ENCODE measurements around the gene COX4I1. TPM values are rescaled to one million over a fixed set of nuclear protein-coding genes. Genes with fewer than 3 reads are reported as not detected.

The COX4I1 gene
- total RNA-seq, 1 experiment from 2014 or later, result 839 TPM

DNA sequence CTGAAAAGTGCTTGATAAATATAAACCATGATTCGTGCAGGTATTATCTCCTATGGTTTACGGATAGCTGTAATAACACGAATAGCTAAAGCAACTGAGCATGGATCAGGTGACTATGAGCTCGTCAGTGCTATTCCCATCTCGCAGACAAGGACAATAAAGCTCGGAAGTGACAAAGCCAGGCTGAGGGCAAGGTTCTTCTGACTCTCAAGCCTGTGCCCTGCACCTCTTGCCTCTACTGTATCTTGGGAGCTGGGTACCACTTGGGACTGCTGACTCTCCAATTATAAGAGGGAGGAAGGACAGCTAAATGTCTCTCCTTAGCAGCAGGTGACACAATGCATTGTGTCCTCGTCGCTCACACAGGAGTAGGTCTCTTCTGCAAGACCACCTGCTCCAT is 49.9 kb downstream of the COX4I1 start:
- no peak for DNase-seq (ENCODE audit: low read depth, low spot score)
- intact Hi-C loops (cut with micrococcal nuclease), result no loop called here
- no TSS peak for BruUV-seq (replicated peaks)
- no peaks in the 10 kb centered on the region for H3K9me3 ChIP-seq (ENCODE audit: control insufficient read depth in 1 of 2, insufficient read depth in 1 of 2, low read depth in 1 of 2, low read length in 2 of 2)
- ChIA-PET RAD21 (ENCODE audit: low non-redundant PET in 1 of 2, low total read pairs in 2 of 2, uncharacterized antibody in 2 of 2, unreplicated experiment in 2 of 2) (no interaction called here), CTCF (interaction anchor here (1.1 kb wide), 1 partner anchor 28 kb away, joined by 4 read pairs; no protein-coding TSS in a partner anchor), POLR2A (no interaction called here)
- no peak overlapping the region for H3K9ac ChIP-seq (ENCODE audit: low read length)
- H3K79me2 ChIP-seq (ENCODE audit: insufficient read depth, low read length), result no peaks in the 10 kb centered on the region
- H3K9me2 ChIP-seq (ENCODE audit: insufficient read depth), result no peaks in the 10 kb centered on the region
- H3K27me3 ChIP-seq (ENCODE audit: insufficient read depth, low read length), result 0 out of 2 replicates have a peak, but pooled peaks cover 15% of the 10 kb centered on the region
- no peak overlapping the region for H3K27ac ChIP-seq (ENCODE audit: low read depth, low read length)
- no peaks in the 10 kb centered on the region for H3K4me1 ChIP-seq (ENCODE audit: control insufficient read depth in 1 of 2, insufficient read depth in 2 of 2, low read length in 2 of 2)
- no peak for ATAC-seq
- no peak overlapping the region for H3K4me3 ChIP-seq (replicated peaks in 1 of 2; ENCODE audit: low read depth in 1 of 2, low read length in 2 of 2)
- H4K20me1 ChIP-seq (ENCODE audit: insufficient read depth), result no peaks in the 10 kb centered on the region
- no peak overlapping the region for H3K4me2 ChIP-seq (ENCODE audit: low read length)
- no peak for TF ChIP-seq EZH2phosphoT487 (IDR thresholded peaks at IDR 0.05; ENCODE audit: borderline replicate concordance)
- TF ChIP-seq JUND (IDR thresholded peaks at IDR 0.05), result no peak
- TF ChIP-seq, protein P1, sequence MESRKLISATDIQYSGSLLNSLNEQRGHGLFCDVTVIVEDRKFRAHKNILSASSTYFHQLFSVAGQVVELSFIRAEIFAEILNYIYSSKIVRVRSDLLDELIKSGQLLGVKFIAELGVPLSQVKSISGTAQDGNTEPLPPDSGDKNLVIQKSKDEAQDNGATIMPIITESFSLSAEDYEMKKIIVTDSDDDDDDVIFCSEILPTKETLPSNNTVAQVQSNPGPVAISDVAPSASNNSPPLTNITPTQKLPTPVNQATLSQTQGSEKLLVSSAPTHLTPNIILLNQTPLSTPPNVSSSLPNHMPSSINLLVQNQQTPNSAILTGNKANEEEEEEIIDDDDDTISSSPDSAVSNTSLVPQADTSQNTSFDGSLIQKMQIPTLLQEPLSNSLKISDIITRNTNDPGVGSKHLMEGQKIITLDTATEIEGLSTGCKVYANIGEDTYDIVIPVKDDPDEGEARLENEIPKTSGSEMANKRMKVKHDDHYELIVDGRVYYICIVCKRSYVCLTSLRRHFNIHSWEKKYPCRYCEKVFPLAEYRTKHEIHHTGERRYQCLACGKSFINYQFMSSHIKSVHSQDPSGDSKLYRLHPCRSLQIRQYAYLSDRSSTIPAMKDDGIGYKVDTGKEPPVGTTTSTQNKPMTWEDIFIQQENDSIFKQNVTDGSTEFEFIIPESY (IDR thresholded peaks at IDR 0.05; ENCODE audit: extremely low read depth, insufficient replicate concordance, low read length), result no peak
- no peak for TF ChIP-seq SP1 (IDR thresholded peaks at IDR 0.05; ENCODE audit: low read depth)
- no peak for TF ChIP-seq YY1 (IDR thresholded peaks at IDR 0.05; ENCODE audit: extremely low read depth, insufficient replicate concordance, low read depth, low read length)
- TF ChIP-seq ZNF274 (IDR thresholded peaks at IDR 0.05; ENCODE audit: low read depth, low read length), result no peak
- TF ChIP-seq CEBPB (IDR thresholded peaks at IDR 0.05; ENCODE audit: low read depth), result no peak
- TF ChIP-seq ELF1 (IDR thresholded peaks at IDR 0.05; ENCODE audit: borderline replicate concordance, low read depth), result no peak
- TF ChIP-seq, protein P2, sequence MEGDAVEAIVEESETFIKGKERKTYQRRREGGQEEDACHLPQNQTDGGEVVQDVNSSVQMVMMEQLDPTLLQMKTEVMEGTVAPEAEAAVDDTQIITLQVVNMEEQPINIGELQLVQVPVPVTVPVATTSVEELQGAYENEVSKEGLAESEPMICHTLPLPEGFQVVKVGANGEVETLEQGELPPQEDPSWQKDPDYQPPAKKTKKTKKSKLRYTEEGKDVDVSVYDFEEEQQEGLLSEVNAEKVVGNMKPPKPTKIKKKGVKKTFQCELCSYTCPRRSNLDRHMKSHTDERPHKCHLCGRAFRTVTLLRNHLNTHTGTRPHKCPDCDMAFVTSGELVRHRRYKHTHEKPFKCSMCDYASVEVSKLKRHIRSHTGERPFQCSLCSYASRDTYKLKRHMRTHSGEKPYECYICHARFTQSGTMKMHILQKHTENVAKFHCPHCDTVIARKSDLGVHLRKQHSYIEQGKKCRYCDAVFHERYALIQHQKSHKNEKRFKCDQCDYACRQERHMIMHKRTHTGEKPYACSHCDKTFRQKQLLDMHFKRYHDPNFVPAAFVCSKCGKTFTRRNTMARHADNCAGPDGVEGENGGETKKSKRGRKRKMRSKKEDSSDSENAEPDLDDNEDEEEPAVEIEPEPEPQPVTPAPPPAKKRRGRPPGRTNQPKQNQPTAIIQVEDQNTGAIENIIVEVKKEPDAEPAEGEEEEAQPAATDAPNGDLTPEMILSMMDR (IDR thresholded peaks at IDR 0.05 in 2 of 3, conservative IDR thresholded peaks at IDR 0.05 in 1 of 3; ENCODE audit: borderline replicate concordance in 1 of 3, insufficient read depth in 1 of 3, low read depth in 2 of 3, low read length in 2 of 3), result no peak
- TF ChIP-seq, protein P3, sequence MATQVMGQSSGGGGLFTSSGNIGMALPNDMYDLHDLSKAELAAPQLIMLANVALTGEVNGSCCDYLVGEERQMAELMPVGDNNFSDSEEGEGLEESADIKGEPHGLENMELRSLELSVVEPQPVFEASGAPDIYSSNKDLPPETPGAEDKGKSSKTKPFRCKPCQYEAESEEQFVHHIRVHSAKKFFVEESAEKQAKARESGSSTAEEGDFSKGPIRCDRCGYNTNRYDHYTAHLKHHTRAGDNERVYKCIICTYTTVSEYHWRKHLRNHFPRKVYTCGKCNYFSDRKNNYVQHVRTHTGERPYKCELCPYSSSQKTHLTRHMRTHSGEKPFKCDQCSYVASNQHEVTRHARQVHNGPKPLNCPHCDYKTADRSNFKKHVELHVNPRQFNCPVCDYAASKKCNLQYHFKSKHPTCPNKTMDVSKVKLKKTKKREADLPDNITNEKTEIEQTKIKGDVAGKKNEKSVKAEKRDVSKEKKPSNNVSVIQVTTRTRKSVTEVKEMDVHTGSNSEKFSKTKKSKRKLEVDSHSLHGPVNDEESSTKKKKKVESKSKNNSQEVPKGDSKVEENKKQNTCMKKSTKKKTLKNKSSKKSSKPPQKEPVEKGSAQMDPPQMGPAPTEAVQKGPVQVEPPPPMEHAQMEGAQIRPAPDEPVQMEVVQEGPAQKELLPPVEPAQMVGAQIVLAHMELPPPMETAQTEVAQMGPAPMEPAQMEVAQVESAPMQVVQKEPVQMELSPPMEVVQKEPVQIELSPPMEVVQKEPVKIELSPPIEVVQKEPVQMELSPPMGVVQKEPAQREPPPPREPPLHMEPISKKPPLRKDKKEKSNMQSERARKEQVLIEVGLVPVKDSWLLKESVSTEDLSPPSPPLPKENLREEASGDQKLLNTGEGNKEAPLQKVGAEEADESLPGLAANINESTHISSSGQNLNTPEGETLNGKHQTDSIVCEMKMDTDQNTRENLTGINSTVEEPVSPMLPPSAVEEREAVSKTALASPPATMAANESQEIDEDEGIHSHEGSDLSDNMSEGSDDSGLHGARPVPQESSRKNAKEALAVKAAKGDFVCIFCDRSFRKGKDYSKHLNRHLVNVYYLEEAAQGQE (IDR thresholded peaks at IDR 0.05; ENCODE audit: low read depth), result no peak
- TF ChIP-seq RAD21 (IDR thresholded peaks at IDR 0.05; ENCODE audit: low read depth), result no peak
- no peak for TF ChIP-seq POLR2A (IDR thresholded peaks at IDR 0.05; ENCODE audit: borderline replicate concordance, extremely low read depth, insufficient read depth, insufficient read length)
- TF ChIP-seq TCF7L2 (IDR thresholded peaks at IDR 0.05; ENCODE audit: borderline replicate concordance, extremely low read depth, insufficient read depth, insufficient read length), result no peak
- H3K36me3 ChIP-seq (ENCODE audit: control insufficient read depth in 1 of 2, insufficient read depth in 2 of 2, low read length in 2 of 2), result no peaks in the 10 kb centered on the region
- H2AFZ ChIP-seq (ENCODE audit: low read depth, low read length, poor library complexity, severe bottlenecking), result no peak overlapping the region

All from HCT116 (cell line).